HG03439 (cell line): Measurements from ENCODE around the gene STX2.
A peak's percentile ranks its signal among the peaks of the same experiment; 100 is the strongest.

Source experiments
- ATAC-seq: cut with Tn5 transposase; IDR thresholded peaks from one replicate; pipeline ENCODE4 v1.9.1; 2021; ENCODE audit warnings: mild to moderate bottlenecking, moderate library complexity; ENCODE audit not compliant: unreplicated experiment

The STX2 gene

DNA sequence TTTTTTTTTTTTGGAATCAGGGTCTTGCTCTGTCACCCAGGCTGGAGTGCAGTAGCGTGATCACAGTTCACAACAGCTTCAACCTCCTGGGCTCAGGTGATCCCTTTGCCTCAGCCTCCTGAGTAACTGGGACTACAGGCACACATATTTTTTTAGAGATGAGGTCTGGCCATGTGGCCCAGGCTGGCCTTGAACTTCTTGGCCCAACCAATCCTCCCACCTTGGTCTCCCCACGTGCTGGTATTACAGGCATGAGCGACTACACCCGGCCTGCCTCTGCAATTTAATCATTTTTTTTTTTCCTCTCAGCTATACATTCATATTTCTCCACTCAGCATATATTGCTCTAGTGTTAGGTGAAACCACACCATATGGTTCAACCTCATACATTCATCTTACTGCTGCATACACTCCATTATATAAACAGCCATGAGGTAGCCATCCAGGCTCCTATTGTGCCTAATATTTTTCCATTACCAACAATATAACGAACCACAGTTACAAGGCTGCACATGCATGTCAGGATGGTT is 7.1 kb downstream of the STX2 start:
- no peak for ATAC-seq

DNA sequence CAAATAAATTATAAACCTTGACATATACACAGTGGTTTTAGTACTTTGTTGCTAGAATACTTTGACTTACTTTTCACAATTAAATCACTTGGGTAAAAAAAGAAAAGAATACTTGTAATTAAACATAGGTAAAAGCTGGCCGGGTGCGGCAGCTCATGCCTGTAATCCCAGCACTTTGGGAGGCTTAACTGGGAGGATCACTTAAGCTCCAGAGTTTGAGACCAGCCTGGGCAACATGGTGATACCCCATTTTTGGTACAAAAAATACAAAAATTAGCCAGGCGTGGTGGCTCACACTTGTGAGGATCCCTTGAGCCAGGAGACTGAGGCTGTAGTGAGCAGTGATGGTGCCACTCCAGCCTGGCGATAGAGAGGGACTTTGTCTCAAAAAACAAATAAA is 7.8 kb downstream of the STX2 start:
- no peak for ATAC-seq

DNA sequence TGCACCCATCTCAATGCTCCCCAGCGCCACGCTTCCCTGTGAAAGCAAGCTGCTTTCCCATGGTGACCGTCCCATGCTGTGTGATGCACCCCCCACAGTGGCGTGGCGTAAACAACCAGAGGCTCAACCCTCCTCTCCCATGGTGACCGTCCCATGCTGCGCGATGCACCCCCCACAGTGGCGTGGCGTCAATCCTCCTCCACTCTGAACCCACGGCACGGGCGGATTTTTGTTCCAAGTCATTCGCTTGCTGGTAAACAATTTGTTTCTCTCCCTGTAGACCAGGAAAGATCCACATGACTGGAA is 8.9 kb downstream of the STX2 start:
- no peak for ATAC-seq

DNA sequence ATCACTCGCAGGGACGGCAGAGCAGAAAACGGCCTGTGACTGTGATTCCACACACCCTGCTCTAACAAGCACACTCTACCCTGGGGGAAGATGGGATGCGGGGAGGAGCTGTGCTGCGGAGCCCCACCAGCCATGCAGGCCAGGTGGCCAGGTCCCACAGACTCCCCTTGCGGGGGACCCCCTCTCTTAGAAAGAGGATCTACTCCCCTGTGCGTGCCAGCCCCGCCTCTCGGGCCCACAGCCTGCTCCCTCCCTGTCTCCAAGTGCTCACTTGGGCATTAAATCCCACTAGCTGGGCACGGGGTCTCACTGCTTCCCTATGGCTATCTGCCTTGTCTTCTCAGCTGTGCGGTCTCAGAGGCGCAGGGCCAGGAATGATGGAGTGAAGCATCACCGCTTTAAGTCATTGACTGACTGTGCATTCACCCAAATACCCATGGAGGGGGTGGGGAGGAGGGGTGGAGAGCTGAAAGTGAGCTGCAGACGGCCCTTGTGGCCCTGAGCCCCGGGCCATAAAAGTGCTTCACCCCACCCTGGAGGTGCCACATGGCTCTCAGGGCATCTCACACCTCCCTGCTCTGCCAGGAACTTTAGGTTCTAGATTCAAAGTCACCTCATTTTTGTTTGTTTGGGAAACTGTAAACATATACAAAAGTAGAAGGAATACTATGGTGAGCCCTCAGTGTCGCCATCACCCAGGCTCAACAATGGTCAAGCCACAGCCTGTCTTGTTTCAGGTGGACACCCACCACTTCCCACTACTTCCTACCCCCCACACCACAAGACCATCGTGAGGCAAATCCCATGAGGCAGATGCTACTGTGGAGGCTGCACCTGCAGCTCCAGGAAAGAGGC is 9.4 kb downstream of the STX2 start:
- ATAC-seq = no peak

DNA sequence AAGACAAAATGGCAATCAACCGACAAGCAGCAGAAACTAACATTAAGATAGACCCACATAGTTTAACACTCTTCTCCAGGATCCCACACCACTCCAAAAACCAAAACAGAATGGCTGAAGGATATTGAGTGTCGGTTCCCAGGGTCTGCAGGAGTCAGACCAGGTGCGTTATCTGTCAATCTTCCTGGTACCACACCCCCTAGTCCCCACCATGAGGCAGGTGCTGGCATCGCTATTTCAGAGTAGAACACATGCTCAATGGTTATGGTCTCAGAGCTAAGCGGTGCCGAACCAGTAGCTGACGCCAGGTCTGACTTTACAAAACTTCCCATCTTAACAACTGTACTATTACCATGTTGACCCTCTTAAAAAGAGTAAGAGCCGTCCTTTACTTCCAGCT is 10.2 kb downstream of the STX2 start:
- ATAC-seq = no peak

DNA sequence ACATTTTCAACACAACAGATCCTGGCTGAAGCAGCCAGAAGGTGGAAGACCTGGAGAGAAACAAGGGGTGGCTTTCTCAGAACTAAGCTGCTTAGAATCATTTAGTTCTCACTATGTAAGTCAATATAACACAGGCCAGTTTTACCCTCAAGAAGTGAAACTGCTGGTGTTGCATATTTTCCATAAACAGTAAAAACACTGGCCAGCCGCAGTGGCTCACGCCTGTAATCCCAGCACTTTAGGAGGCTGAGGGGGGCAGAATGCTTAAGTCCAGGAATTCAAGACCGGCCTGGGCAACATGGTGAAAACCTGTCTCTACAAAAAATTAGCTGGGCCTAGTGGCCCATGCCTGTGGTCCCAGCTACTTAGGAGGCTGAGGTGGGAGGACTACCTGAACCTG is 11.6 kb downstream of the STX2 start:
- ATAC-seq = no peak

DNA sequence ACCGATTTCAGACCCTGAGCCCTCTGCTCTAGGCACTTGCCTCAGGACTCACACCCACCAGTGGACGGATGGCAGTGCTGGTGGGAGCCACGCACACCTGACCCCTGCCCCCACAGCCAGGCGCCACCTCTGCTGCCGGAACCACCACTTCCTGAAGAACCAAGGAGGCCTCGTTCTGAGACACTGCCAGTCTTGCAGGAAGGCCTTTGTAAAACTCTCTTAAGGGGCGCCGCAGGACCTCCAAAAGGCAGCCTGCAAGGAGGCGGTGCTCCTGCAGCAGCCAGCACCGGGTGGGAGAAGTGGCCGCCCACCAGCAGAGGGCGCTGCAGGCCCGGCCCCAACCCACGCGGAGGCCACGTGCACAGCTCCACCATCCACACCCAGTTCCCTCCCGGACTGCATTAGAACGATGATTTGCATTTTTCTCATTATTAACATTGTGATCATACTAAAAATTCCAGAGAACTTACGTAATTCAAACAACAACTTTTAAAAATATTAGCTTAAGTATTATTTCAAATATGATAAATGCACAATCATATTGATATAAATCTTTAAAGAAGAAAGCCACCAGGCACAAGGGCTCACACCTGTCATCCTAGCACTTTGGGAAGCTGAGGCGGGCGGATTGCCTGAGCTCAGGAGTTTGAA is 12.8 kb downstream of the STX2 start:
- no peak for ATAC-seq

DNA sequence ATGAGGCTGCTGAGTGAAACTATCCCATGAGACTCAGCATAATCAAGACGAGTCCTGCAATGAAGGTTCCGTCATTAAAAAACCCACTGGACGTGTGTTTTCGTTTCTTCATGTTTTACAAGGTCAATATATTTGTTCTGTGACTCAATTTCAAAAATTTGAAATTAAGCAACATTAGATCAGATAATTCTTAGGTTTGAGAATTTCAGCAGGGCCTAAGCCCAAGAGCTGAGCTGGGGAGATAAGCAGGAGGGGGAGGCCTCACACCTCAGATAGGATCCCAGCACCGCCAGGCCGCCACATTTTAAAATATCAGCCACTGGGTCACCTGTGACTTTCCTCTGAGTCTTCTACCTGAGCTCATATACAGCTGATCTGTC is 13.3 kb downstream of the STX2 start:
- ATAC-seq = no peak

DNA sequence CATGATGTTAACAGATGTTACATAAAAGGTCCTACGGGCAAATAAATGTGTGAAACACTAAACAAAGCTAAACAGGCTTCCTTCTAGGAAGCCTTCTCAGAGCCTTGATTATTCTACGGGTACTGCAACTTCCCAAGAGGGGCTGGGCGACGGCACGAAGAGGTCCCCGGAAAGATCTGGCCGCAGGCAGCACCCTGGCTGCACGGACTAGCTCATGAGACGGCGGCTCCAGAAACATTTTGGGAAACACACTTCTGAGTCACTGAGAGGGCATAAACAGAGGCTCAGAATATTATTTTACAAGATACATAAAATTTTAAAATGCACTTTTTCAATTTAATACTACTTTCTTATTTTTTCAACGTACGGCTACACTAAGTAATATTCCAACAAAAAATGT is 19.4 kb downstream of the STX2 start:
- no peak for ATAC-seq

DNA sequence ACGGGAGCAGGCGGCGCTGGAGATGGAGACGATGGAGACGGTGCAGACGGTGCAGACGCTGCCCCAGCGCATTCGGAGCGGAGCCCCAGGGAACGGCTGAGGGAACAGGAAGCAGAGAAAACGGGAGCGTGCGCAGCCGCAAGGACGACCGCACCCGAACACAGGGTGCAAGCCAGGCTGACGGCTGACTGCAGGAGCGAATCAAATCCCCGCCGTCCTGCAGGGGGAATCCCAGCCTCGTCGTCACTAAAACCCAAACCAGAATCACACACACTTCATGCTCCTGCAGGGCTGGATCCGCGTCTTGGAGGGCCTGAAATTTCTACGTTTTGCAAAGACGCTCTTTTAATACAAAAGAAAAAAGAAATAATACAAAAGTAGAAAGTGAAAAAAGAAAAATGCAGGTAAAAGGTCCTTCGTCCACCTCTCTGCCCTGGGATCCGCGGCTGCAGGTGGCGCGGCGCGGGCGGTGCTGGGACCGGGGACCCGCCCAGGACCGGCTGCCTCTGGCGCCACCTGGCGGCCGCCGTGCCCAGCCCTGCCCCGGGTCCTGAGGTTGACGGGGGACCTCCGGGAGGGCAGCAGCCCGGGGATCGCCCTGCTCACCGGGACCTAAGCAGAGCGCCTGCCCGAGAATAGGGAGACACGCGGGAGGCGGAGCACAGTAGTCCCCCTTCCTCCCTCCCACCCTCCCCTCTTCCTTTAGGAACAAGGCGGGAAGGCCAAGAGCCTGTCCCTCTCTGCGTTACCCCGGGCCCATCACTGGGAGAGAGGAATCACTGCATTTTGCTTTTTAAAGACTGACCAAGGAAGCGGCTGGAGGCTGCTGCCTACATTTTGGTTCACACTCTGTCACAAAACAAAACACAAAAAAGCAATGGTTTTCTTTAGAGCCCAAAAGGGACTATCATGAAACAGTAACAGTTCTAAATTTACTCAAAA is 20.1 kb downstream of the STX2 start:
- ATAC-seq = peak; percentile 79

DNA sequence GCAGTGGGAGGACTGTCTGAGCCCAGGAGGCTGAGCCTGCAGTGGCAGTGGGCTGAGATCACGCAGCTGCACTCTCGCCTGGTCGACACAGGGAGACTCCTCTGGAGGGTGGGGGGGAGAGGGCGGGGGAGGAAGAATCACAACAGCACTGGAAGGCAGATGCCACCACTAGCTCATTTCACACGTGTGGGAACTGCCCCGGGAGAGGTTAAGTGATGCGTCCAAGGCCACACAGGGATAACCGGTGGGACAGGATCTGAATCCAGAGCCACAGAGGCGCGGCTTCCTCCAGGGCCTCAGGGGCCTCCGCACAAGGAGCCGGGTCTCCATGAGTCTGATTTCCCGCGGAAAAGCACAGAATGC is 20.8 kb downstream of the STX2 start:
- ATAC-seq = peak; percentile 2

DNA sequence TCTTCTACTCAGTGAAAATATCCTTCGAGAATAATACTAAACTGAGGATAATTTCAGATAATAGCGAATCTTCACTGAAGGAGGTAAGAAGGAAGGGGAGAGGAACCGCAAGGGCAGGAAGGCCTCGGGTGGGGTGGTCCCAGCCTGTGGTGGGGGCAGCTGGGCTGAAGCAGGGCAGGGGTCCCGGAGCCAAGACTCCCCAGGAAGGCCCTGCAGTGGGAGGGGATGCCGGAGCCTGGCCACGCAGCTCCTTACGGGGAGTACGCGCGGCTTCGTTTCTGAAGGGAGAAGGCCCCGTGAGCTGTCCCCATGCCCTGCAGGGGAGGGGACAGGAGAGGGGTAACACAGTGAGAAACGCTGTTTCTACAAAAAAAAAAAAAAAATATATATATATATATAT is 21.2 kb downstream of the STX2 start:
- ATAC-seq = no peak

DNA sequence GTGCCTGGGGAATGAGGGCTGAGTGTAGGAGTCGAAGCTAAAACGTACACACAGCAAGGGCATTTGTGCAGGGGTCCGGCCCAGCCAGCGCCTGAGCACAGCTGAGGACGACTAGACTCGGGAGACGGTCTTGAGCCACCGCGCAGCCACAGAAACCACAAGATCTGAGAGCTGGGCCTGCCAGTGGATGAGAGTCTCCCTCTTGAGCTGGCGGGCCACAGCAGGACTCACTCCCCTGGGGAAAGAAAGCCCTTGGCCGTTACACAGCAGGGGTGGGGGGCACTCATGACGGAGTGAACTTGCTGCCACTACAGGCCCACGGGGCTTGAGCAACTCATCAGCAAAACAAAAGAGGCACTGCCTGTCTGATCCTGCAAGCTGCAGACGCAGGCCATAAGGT is 23.0 kb downstream of the STX2 start:
- no peak for ATAC-seq

DNA sequence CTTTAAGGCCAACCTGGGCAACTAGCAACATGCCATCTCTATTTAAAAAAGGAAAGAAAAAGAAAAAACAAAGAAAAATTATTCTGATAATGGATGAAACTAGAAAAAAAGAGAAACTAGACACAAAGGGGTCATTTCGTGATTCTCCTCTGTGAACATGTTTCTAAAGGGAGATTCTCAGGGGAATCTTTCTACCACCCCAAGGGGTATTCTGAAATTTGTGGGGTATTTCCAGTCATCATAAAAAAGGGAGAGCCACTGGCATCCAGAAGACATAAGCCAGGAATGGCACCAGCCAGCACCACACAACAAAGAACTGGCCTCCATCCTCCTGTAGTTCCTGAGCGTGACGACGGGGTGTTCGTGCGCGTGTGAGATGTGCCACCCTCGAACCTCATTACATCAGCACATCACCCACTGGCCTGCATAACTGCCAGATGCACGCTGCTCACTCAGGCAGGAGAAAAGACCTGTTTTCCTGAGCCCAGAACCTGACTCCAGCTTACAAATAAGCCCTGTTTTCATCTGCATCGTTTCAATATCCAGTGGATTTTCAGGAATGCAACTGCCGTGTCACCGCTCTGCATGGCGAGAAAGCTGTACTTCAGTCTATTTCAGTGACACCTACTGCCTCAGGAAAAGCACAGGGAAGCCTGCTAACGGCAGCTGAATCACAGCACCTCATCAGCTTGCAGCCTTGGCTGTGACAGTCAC is 23.9 kb downstream of the STX2 start:
- no peak for ATAC-seq

DNA sequence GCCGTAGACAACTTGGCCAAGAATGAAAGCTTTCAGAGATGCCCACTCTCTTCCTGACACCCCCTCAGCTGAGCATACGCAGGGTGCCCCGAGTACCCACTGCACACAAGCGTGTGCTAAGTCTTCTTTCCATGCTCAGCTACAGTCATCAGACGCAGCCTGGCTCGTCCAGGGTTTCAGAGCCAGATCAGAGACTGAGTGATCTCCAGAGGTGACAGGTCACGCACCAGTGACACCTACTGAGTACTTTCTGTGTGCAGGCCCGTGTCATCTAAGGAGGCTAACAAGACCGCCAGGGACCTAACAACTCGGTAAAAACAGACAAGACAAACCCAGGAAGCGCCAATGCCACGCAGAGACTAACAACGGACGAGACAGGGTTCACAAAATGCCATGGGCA is 25.1 kb downstream of the STX2 start:
- ATAC-seq = peak; percentile 39

DNA sequence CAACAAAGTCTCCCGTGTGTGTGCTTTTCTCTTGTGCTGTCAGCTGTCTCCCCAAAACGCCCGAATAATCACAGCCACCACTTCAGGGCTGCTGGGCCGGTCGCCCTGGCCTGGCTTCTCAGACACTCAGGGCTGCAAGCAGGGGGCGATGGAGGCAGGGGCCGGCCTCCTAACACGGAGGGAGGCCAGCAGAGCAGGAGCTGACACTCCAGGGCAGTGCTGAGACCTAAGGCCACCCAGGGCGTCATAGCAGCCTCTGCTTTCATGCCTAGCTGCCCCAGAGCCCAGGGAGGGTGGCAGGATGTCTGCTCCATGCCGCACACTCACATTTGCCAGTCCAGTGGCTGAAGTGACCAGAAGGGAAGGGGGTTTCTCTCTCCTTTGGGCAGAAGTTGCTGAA is 25.6 kb downstream of the STX2 start:
- ATAC-seq = peak; percentile 17

DNA sequence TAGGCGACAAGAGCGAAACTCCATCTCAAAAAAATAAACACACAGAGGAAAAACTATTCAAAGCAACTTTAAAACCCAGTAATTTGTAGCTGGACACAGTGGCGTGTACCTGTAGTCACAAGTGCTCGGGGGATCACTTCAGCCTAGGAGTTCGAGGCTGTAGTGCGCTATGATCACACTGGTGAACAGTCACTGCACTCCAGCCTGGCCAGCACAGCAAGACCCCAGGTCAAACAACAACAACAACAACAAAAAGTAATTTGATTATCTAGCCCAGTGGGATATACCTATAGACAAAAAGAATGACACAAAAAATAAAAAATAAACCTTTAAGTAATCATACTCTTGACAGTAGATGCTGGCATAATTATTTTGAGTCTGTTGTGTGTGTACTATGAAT is 29.3 kb downstream of the STX2 start:
- no peak for ATAC-seq

DNA sequence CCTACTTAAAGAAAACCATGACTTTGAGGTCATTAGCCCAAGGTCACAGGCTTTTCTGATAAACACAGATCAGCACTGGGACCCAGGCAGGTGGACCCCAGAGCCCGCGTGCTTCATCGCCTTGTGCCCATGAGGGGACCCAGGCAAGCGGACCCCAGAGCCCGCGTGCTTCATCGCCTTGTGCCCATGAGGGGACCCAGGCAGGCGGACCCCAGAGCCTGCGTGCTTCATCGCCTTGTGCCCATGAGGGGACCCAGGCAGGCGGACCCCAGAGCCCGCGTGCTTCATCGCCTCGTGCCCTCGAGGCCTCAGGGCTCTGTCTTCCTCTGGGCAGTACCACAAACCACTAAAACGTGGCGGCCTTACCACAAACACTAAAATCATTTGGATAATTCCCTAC is 31.7 kb downstream of the STX2 start:
- ATAC-seq = no peak

DNA sequence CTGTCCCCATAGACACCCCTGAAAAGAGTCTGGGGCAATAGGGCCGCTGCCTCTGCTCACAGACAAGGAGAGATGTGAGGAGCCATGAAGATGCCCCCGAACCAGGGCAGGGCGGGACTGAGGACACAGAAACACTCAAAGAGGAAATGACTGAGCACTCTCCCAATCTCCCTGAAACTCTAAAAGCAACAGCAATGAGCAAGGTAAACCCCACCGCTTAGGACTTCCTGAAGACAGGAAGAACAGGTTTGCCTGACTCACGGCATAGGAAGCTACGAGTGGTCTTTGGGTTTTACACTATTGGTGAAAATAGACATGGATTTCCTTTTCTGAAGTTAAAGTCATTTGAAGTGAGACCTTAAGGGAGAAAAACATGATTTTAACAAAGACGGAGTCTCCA is 32.5 kb downstream of the STX2 start:
- no peak for ATAC-seq

DNA sequence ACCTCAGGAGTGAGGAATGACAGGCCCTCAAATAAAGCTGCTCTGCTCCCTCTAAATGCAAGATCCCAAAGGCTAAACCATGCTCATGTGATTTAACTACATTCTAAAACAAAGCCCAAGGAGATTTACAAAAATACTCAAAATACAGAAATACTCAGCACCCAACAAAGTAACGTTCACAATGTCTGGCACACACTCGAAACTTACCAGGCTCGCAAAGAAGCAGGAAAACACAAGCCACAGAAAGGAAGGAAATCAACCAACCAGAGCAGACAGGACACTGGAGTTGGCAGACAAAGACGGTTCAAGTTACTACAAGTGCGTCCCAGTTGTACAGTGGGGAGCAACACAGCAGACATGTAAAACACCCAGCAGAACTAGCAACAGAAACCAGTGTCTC is 33.4 kb downstream of the STX2 start:
- no peak for ATAC-seq

DNA sequence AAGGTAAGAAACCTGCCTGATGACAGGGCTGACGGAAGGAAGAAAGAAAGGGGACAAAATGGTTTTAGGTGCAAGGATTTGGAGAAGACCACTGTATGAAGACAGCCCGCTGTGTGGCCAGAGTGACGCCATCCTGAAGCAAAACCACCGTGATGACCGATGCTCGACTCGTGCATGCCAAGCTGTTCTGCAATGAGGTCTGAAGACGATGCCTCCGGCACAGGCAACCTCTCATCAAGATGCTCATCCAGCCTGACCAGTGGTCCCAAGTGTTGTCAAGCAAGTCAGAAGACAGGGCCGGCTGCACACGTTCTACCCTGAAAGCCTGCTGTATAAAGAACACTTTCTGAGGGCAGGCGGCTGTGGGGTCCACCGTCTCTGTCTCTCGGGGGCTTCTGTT is 34.8 kb downstream of the STX2 start:
- ATAC-seq = no peak
